SK-N-SH (cell line): ENCODE results near the gene ITFG2. TPM values are rescaled to one million over a fixed set of nuclear protein-coding genes. Genes with fewer than 3 reads are reported as not detected.
"Not testable (repeated sequence)": the region's sequence is repeated elsewhere in the genome, so short reads cannot be mapped to it uniquely, and the experiment has no call there.

ENCODE experiments used
- CTCF ChIA-PET: fragments of 300-600, 350-600 bp; formaldehyde crosslinking; extraction: SDS; loops from one replicate; lab custom pipeline; 2021; lab: Yijun Ruan, JAX
- POLR2A ChIA-PET: fragments of 350-600 bp; sonication (Branson Sonifier 250); formaldehyde crosslinking; extraction: SDS; loops from one replicate; lab custom pipeline; 2020; ENCODE audit warnings: antibody characterized with exemption, inconsistent platforms; lab: Yijun Ruan, JAX
- DNase-seq: peaks from one replicate; pipeline ENCODE4 v3.0.0; 2012
- H2AFZ ChIP-seq: fragments of 200-600 bp; sonication (generic); 2 replicates; pipeline ENCODE4 v1.8.1; 2016; ENCODE audit warnings: antibody characterized with exemption, mild to moderate bottlenecking, low read depth
- H3F3A ChIP-seq: fragments of 200-600 bp; sonication (generic); replicated peaks from 2 replicates; pipeline ENCODE3; 2016; ENCODE audit warnings: antibody characterized with exemption, mild to moderate bottlenecking; ENCODE audit not compliant: insufficient read depth
- H3K27ac ChIP-seq, 2 experiments: fragments of 200-500 bp in 1 of 2; fragments of 200-600 bp in 1 of 2; sonication (Bioruptor generic) in 1 of 2; sonication (generic), shearing (Covaris generic) in 1 of 2; 2 replicates each; pipeline versions ENCODE4 v1.5.1 to v1.6.1; 2014 to 2016; ENCODE audit warnings: low read depth in 2 of 2, inconsistent platforms in 1 of 2, low read length in 1 of 2, mild to moderate bottlenecking in 1 of 2, mixed read lengths in 1 of 2
- H3K27me3 ChIP-seq: fragments of 200-600 bp; sonication (generic), shearing (Covaris generic); 2 replicates; pipeline ENCODE4 v1.6.1; 2016; ENCODE audit warnings: mixed run types; ENCODE audit not compliant: insufficient read depth
- H3K36me3 ChIP-seq, 2 experiments: fragments of 200-500 bp in 1 of 2; fragments of 200-600 bp in 1 of 2; sonication (Bioruptor generic) in 1 of 2; sonication (generic) in 1 of 2; replicated peaks in 1 of 2; 2 replicates each; pipeline versions ENCODE3 to v1.5.1; 2014 to 2016; ENCODE audit warnings: low read length in 1 of 2, mild to moderate bottlenecking in 1 of 2; ENCODE audit not compliant: insufficient read depth in 2 of 2, control insufficient read depth in 1 of 2
- H3K4me1 ChIP-seq, 2 experiments: fragments of 200-500 bp in 1 of 2; fragments of 200-600 bp in 1 of 2; sonication (Bioruptor generic) in 1 of 2; sonication (generic), shearing (Covaris generic) in 1 of 2; 2 replicates each; pipeline versions ENCODE4 v1.5.1 to v1.6.1; 2014 to 2016; ENCODE audit warnings: low read depth in 1 of 2, low read length in 1 of 2, mixed run types in 1 of 2; ENCODE audit not compliant: insufficient read depth in 2 of 2, control insufficient read depth in 1 of 2
- H3K4me2 ChIP-seq: fragments of 200-600 bp; sonication (generic), shearing (Covaris generic); 2 replicates; pipeline ENCODE4 v1.6.1; 2017; ENCODE audit warnings: mixed run types
- H3K4me3 ChIP-seq, 2 experiments: fragments of 200-500 bp in 1 of 2; fragments of 200-600 bp in 1 of 2; sonication (Bioruptor generic) in 1 of 2; sonication (generic), shearing (Covaris generic) in 1 of 2; 2 replicates each; pipeline versions ENCODE4 v1.5.1 to v1.8.1; 2014 to 2016; ENCODE audit warnings: low read depth in 2 of 2, inconsistent platforms in 1 of 2, low read length in 1 of 2, mild to moderate bottlenecking in 1 of 2, mixed read lengths in 1 of 2, moderate library complexity in 1 of 2
- H3K79me2 ChIP-seq: fragments of 200-600 bp; sonication (generic); 2 replicates; pipeline ENCODE4 v1.8.1; 2017; ENCODE audit warnings: mild to moderate bottlenecking; ENCODE audit not compliant: insufficient read depth
- H3K9ac ChIP-seq: fragments of 200-600 bp; sonication (generic); 2 replicates; pipeline ENCODE4 v1.6.1; 2017; ENCODE audit warnings: mixed run types
- H3K9me2 ChIP-seq: fragments of 200-600 bp; sonication (generic); 2 replicates; pipeline ENCODE4 v1.6.1; 2017; ENCODE audit warnings: mixed run types
- H3K9me3 ChIP-seq: fragments of 200-600 bp; sonication (generic); 2 replicates; pipeline ENCODE4 v1.6.1; 2017; ENCODE audit warnings: mixed run types, mild to moderate bottlenecking, moderate library complexity
- H4K20me1 ChIP-seq: fragments of 200-600 bp; sonication (generic); 2 replicates; pipeline ENCODE4 v1.6.1; 2017; ENCODE audit warnings: mild to moderate bottlenecking, mixed run types; ENCODE audit not compliant: insufficient read depth
- ELF1 ChIP-seq: IDR thresholded peaks from 2 replicates; pipeline ENCODE4 v1.4.0; 2012
- EZH2phosphoT487 ChIP-seq: fragments of 200-600 bp; sonication (generic); IDR thresholded peaks from 2 replicates; pipeline ENCODE4 v1.6.1; 2017; ENCODE audit warnings: low read depth, mixed run types, mild to moderate bottlenecking, antibody characterized with exemption, moderate library complexity, borderline replicate concordance
- IRF3 ChIP-seq: fragments of 150-350 bp; IDR thresholded peaks from 2 replicates; pipeline ENCODE4 v1.6.1; 2016; ENCODE audit warnings: mild to moderate bottlenecking, low read depth, low read length
- JUND ChIP-seq: IDR thresholded peaks from 2 replicates; pipeline ENCODE4 v1.4.0; 2012
- MEF2A ChIP-seq: IDR thresholded peaks from 2 replicates; pipeline ENCODE4 v1.4.0; 2012; ENCODE audit warnings: low read depth, borderline replicate concordance
- MXI1 ChIP-seq: IDR thresholded peaks from 2 replicates; pipeline ENCODE4 v1.6.1; 2012; ENCODE audit warnings: mild to moderate bottlenecking, low read depth, low read length, improper control_type of control experiment
- NRF1 ChIP-seq: IDR thresholded peaks from 2 replicates; pipeline ENCODE4 v1.6.1; 2012; ENCODE audit warnings: low read depth, mild to moderate bottlenecking, low read length
- RXRA ChIP-seq: IDR thresholded peaks from 2 replicates; pipeline ENCODE4 v1.4.0; 2012; ENCODE audit warnings: low read depth, mild to moderate bottlenecking, borderline replicate concordance
- SMC3 ChIP-seq: IDR thresholded peaks from 2 replicates; pipeline ENCODE4 v1.6.1; 2012; ENCODE audit warnings: low read depth, low read length, improper control_type of control experiment
- WGBS: methylation state at CpG from one replicate; pipeline ENCODE4 v1.1.6; 2017; ENCODE audit warnings: low lambda C conversion rate; 5-methylcytosine and 5-hydroxymethylcytosine counted together
- polyA plus RNA-seq, 3 experiments: library from polyadenylated mRNA; depleted of rRNA; stranded (reverse); fragments of >200 nt; gene quantifications; 2 replicates each; pipeline ENCODE4 v1.2.3, GENCODE V29; 2012
- TF ChIP-seq, protein P1 (sequence below): IDR thresholded peaks from 2 replicates; pipeline ENCODE4; 2012
- TF ChIP-seq, protein P2 (sequence below): fragments of 150-350 bp; IDR thresholded peaks from 2 replicates; pipeline ENCODE4 v1.6.1; 2017; ENCODE audit warnings: antibody characterized with exemption, low read length, low read depth, borderline replicate concordance

ITFG2 gene
- polyA plus RNA-seq, 1 of the 3 experiments (the other 2 are of a cell fraction) = 27.2 TPM

DNA sequence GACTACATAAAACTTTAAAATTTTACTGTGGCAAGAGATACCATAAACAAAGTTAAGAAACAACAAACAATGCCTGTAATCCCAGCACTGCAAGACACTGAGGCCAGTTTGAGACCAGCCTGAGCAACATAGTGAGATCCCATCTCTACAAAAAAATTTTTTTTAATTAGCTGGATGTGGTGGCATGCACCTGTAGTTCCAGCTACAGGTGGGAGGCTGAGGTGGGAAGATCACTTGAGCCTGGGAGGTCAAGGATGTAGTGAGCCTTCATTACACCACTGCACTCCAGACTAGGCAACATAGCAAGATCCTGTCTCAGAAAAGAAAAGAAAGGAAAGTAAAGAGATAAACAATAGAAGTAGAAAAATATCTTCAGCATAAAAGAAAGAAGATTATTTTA lies 47.7 kb downstream of the ITFG2 start:
- Histone ChIP-seq H3K36me3 (peaks cover 6 to 23% of the 10 kb centered on the region in 2 experiments), H3F3A (peaks cover 9% of the 10 kb centered on the region), H3K4me3 (no peak overlapping the region), H2AFZ (no peak overlapping the region), H3K27ac (no peak overlapping the region), H3K27me3 (no peaks in the 10 kb centered on the region), H3K9ac (no peak overlapping the region), H3K4me2 (no peak overlapping the region), H3K9me3 (no peaks in the 10 kb centered on the region), H3K4me1 (no peaks in the 10 kb centered on the region), H3K79me2 (no peaks in the 10 kb centered on the region; the same call in 1 of the 2 replicates), H3K9me2 (no peaks in the 10 kb centered on the region), H4K20me1 (no peaks in the 10 kb centered on the region)
- DNase-seq = no peak
- TF ChIP-seq IRF3 (no peak), JUND (no peak), ELF1 (no peak), MEF2A (no peak), MXI1 (no peak)
- TF ChIP-seq, protein P1, sequence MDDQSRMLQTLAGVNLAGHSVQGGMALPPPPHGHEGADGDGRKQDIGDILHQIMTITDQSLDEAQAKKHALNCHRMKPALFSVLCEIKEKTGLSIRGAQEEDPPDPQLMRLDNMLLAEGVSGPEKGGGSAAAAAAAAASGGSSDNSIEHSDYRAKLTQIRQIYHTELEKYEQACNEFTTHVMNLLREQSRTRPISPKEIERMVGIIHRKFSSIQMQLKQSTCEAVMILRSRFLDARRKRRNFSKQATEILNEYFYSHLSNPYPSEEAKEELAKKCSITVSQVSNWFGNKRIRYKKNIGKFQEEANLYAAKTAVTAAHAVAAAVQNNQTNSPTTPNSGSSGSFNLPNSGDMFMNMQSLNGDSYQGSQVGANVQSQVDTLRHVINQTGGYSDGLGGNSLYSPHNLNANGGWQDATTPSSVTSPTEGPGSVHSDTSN = no peak
- ChIA-PET CTCF (interaction anchor here (0.8 kb wide), 1 partner anchor 174 kb away, joined by 3 read pairs; no protein-coding TSS in a partner anchor), POLR2A (no interaction called here)

GRCh38 chr12:2862876-2863275 lies 50.4 kb downstream of the ITFG2 start:
- Histone ChIP-seq H3K4me3 (no peak overlapping the region), H3K27ac (no peak overlapping the region)
- 94% methylated on average over 7 of the region's 7 CpGs for WGBS

DNA sequence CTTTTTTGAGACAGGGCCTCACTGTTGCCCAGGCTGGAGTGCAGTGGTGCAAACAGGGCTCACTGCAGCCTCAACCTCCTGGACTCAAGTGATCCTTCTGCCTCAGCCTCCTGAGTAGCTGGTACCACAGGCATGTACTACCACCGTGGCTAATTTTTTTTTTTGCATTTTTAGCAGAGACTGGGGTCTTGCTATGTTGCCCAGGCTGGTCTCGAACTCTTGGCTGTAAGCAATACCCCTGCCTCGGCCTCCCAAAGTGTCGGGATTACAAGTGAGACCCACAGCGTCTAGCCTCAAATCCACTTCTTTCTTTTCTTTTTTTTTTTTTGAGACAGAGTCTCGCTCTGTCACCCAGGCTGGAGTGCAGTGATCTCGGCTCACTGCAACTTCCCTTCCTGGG lies 50.9 kb downstream of the ITFG2 start:
- H3K4me2 ChIP-seq, H2AFZ ChIP-seq, DNase-seq, POLR2A ChIA-PET, H3K9ac ChIP-seq, H3K27ac ChIP-seq, H3K9me3 ChIP-seq, H3K27me3 ChIP-seq, H3K79me2 ChIP-seq, H3K4me1 ChIP-seq, H4K20me1 ChIP-seq, H3K4me3 ChIP-seq, H3K9me2 ChIP-seq: not testable (repeated sequence)
- CTCF ChIA-PET = interaction anchor here (1.1 to 2.8 kb wide), 3 partner anchors 9 to 22 kb away, joined by 4 to 15 read pairs (median 6); no protein-coding TSS in a partner anchor
- 90% methylated on average over 7 of the region's 7 CpGs for WGBS
- Histone ChIP-seq H3K36me3 (peaks cover 23 to 25% of the 10 kb centered on the region in 2 experiments), H3F3A (peaks cover 10% of the 10 kb centered on the region)

More at GRCh38 chr12:2862876-2863275, 50.4 kb downstream of the ITFG2 start:
- H3K4me1 ChIP-seq = no peaks in the 10 kb centered on the region
- H4K20me1 ChIP-seq = no peaks in the 10 kb centered on the region
- CTCF ChIA-PET = interaction anchor here (1.0 to 2.8 kb wide), 2 partner anchors 9 to 29 kb away, joined by 3 to 15 read pairs; no protein-coding TSS in a partner anchor
- POLR2A ChIA-PET = no interaction called here
- no peaks in the 10 kb centered on the region for H3K9me2 ChIP-seq
- TF ChIP-seq SMC3 = no peak
- TF ChIP-seq RXRA = no peak
- TF ChIP-seq, protein P2, sequence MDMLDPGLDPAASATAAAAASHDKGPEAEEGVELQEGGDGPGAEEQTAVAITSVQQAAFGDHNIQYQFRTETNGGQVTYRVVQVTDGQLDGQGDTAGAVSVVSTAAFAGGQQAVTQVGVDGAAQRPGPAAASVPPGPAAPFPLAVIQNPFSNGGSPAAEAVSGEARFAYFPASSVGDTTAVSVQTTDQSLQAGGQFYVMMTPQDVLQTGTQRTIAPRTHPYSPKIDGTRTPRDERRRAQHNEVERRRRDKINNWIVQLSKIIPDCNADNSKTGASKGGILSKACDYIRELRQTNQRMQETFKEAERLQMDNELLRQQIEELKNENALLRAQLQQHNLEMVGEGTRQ = no peak
- TF ChIP-seq EZH2phosphoT487 = no peak
- no peak for TF ChIP-seq MEF2A
- TF ChIP-seq NRF1 = no peak
- peaks cover 19 to 27% of the 10 kb centered on the region in 2 experiments for H3K36me3 ChIP-seq
- no peak overlapping the region for H3K4me2 ChIP-seq
- H3F3A ChIP-seq = peaks cover 12% of the 10 kb centered on the region
- no peaks in the 10 kb centered on the region for H3K27me3 ChIP-seq
- H3K9me3 ChIP-seq = no peaks in the 10 kb centered on the region
- H3K79me2 ChIP-seq = no peaks in the 10 kb centered on the region; the same call in 1 of the 2 replicates
- no peak for DNase-seq
- H2AFZ ChIP-seq = no peak overlapping the region
- H3K9ac ChIP-seq = no peak overlapping the region
